Smooth muscle cell of the brain vasculature (primary cell): ENCODE data around the gene CRLF3.
"Not testable (repeated sequence)": the region's sequence is repeated elsewhere in the genome, so short reads cannot be mapped to it uniquely, and the experiment has no call there.

Experiments used
- DNase-seq: peaks from one replicate; pipeline ENCODE4 v3.0.0-alpha.2; 2012; ENCODE audit warnings: low read depth, low spot score

Gene CRLF3, protein sequence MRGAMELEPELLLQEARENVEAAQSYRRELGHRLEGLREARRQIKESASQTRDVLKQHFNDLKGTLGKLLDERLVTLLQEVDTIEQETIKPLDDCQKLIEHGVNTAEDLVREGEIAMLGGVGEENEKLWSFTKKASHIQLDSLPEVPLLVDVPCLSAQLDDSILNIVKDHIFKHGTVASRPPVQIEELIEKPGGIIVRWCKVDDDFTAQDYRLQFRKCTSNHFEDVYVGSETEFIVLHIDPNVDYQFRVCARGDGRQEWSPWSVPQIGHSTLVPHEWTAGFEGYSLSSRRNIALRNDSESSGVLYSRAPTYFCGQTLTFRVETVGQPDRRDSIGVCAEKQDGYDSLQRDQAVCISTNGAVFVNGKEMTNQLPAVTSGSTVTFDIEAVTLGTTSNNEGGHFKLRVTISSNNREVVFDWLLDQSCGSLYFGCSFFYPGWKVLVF

GRCh38 chr17:30824356-30825145 lies at the start of gene CRLF3:
TSS of gene CRLF3 (minus strand) at chr17:30824692. CDS start at chr17:30824651, 41 bp downstream.
- DNase-seq = peak; percentile 68

- DNase-seq = no peak
Measured at GRCh38 chr17:30869005-30869404, 44.5 kb upstream of the CRLF3 start.

DNA sequence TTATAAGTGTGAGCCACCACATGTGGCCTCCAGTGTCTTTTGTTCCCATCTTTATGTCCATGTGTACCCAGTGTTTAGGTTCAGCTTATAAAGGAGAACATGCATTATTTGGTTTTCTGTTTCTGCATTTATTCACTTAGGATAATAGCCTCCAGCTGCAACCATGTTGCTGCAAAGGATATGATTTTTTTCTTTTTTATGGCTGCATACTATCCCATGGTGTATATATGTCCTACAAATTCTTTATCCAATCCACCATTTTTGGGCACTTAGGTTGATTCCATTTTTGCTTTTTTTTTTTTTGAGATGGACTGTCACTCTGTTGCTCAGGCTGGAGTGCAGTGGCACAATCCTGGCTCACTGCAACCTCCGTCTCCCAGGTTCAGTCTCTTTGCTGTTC lies 40.1 kb upstream of the CRLF3 start:
- DNase-seq = no peak

DNA sequence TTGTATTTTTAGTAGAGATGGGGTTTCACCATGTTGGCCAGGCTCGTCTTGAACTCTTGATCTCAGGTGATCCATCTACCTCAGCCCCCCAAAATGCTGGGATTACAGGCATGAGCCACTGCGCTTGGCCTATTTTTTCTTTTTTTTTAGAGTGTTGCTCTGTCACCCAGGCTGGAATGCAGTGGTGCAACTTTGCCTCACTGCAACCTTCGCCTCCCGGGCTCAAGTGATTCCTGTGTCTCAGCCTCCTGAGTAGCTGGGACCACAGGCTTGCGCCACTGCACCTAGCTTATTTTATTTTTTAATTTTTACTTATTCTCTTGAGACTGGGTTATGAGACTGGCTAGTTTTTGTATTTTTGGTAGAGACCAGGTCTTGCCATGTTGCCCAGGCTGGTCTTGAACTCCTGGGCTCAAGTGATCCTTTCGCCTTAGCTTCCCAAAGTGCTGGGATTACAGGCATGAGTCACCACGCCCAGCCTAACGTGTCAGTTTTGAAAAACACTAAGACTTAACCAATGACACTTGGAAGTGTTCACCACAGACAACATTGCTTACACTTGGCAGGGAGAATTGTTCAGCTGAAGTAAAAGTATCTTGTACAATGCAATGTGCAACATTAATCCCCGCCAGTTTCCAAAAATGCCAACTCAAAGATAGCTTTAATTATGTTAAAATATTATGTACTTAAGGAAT lies 34.2 kb upstream of the CRLF3 start:
- DNase-seq = no peak

- DNase-seq = no peak
Measured at GRCh38 chr17:30854146-30854545, 29.7 kb upstream of the CRLF3 start.

- no peak for DNase-seq
Measured at GRCh38 chr17:30848021-30848420, 23.5 kb upstream of the CRLF3 start.

DNA sequence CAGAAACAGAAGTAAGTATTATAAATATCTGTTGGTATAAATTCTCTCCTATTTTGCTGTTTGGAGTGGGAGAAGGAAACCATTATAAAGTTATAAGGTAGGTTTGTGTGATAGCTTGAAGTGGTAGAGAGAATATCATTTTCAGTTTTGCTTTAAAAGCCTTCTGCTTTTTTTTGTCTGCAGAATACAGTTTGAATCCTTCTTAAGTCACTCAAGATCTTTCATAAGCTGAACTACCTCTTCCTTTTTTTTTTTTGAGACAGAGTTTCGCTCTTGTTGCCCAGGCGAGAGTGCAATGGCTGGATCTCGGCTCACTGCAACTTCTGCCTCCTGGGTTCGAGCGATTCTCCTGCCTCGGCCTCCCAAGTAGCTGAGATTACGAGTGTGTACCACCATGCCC lies 16.3 kb upstream of the CRLF3 start:
- DNase-seq = no peak

DNA sequence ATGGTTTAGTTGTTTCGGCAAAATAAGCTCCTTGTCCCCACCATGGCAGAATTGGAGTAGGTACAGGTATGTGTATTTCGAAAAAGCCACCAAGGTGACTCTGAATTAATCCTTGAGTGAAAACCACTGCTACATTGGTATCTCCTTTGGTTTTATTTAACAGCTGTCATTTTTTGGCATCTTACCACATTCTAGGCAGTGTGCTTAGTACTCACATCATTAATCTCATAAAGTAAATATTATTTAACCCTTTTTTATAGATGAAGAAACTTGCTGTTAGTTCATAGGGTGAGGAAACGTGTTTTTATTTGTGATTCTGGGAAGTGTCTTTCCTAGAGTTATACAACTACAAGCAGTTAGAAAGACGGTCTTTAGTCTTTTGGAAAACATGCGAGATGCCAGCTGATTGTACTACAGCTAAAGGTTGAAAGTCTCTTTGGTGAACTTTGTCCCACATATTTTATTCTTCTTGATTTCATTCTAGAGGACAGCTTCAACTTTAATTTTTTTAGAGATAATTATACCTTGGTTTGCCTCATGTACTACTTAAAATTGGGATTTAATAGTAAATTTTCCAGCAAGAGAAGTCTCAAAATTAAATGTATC lies 13.8 kb upstream of the CRLF3 start:
- no peak for DNase-seq

DNA sequence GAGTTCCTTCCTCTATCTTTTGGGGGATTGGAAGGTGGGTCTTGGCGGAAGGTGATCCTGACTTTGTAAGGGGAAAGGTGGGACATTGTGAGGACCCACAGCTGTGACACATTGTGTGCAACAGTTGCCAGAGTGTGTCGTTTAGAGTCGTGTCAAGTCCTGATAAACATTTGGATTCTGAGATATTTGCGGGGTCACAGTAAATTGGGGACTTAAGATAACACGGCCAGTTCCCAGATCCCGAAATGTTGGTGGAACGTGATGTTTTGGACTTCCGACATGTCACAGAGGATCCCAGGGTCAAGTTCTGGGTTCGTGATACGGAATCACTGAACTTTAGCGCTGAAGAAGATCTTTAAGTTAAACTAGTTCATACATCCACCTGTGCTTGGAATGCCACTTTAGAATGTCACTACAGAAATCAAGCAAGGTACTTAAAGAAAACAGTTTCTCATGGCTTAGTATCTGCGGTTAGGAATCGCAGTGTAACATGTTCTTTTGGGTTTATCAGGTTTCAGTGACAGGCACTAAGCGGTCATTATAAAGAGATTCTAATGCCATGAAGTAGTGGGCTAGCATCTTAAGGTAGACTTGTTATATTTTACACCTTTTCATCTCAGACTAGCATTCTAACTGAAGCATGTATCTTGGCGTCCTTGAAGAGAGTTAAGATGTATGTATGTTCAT lies 8.1 kb upstream of the CRLF3 start:
- no peak for DNase-seq

DNA sequence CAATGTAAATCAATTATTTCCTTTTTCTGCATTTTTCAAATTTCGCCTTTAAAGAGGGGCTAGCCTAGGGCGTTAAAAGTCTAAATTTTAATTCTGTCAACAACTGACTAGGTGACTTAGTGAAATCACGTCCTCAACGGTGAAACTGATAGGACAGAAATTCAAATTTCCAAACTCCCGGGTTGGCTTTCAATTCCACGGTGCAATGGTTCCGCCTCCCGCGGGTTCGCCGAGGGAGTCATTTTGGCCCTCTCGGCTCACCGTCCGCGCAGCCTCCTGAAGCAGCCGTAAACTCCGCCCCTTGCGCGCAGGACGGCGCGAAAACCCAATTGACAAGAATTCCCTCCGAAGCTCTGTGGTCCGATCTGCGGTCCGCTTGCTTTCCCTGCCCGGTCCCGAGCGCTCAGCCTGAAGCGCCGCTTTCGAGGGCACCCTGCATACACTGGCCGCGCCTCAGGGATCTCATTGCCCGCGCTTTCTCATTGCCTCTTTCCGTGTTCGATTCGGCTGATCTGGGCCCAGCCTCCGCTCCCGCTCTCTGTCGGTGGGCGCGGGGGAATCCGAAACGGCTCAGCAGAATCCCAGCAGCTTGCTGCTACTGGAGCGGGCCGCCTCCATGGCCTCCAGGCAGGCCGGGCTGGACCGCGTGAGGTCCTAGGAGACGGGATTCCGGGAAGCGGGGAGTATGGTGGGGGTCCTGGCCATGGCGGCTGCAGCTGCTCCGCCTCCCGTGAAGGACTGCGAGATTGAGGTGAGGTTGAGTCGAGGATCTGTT lies 7.4 kb upstream of the CRLF3 start, which contains the start of gene ATAD5:
Gene ATAD5 (plus strand): TSS at position 304 of the 775 bp plus-strand sequence. CDS start 382 bp downstream, at position 686.
- peak; percentile 76 for DNase-seq

DNA sequence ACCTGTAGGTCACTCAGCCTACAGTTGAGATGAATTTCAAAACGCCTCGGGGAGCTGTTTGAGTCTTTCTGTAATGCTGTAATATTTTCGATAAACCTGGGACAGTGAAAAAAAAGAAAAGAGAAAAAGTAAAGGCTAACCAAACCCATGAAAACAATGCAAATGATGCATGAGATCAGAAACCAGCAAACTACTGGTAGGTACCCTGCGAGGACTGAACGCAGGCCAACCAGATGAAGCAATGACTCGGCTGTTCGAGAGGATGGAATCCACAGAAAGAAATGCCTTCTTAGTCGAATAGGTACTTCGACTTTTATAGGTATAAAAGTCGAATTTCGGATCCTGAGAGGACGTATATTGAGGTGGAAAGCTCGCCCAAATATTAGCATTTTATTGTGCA lies 6.8 kb upstream of the CRLF3 start:
- DNase-seq = no peak

GRCh38 chr17:30829022-30829421 lies 4.5 kb upstream of the CRLF3 start:
- DNase-seq = no peak

- no peak for DNase-seq
Measured at GRCh38 chr17:30827082-30827481, 2.6 kb upstream of the CRLF3 start.

DNA sequence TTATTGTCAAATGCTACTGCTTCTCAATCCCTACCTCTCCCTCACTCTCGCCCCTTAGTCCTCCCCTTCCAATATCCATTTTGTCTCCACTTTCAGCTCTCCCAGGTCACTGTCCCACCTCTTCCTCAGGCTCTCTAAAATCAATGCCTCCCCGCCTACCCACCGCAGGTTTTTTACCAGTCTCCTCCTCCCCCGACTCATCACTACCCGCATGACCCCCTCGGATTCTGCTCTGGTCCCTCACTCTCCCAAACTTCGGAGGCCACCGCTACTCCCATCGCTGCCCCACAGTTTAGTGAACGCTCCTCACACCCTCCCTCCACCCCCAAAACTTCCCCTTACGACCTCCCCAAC lies 513 bp downstream of the CRLF3 start:
- no peak for DNase-seq

DNA sequence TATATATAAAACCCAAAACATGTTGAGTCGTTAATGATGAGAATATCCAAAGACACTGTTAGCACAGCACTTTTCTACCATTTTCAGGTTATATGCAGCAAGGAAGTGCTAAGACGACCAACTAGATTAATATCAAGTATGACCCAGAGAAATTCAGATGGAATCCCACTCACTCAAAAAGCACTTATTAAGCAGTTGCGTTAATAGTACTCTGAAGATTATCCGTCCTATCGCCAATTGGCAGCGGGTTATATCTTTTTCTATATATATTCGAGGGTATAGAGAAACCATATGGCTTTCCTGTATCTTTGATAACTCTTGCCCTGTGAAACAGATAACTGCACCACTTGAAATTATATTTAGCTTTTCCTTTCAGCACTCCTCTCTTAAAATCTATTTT lies 1.1 kb downstream of the CRLF3 start:
- DNase-seq = no peak

GRCh38 chr17:30822919-30823318 lies 1.6 kb downstream of the CRLF3 start:
- not testable (repeated sequence) for DNase-seq

GRCh38 chr17:30821871-30822723 lies 2.4 kb downstream of the CRLF3 start:
- DNase-seq = no peak

GRCh38 chr17:30819971-30820705 lies 4.4 kb downstream of the CRLF3 start:
- no peak for DNase-seq

- DNase-seq = no peak
Measured at GRCh38 chr17:30816165-30816564, 8.3 kb downstream of the CRLF3 start.
